Smooth muscle cell (in vitro differentiated cells): ENCODE measurements around the gene BCL2. TPM values are rescaled to one million over a fixed set of nuclear protein-coding genes. Genes with fewer than 3 reads are reported as not detected.

Source experiments
- DNase-seq: peaks from one replicate; lab custom pipeline; 2025; ENCODE audit not compliant: unreplicated experiment; lab: John Stamatoyannopoulos, UW
- H2AFZ ChIP-seq: fragments of 200-600 bp; sonication (generic); 2 replicates; pipeline ENCODE4 v1.6.0; 2016; ENCODE audit warnings: antibody characterized with exemption, low read depth, mild to moderate bottlenecking
- H3F3A ChIP-seq: fragments of 200-600 bp; sonication (generic); 2 replicates; pipeline ENCODE4 v1.6.0; 2017; ENCODE audit warnings: antibody characterized with exemption, low read depth
- H3K27ac ChIP-seq: fragments of 200-600 bp; sonication (generic); 2 replicates; pipeline ENCODE4 v1.5.1; 2016; ENCODE audit warnings: low read depth, mild to moderate bottlenecking
- H3K27me3 ChIP-seq: fragments of 200-600 bp; sonication (generic); 2 replicates; pipeline ENCODE4 v1.6.1; 2016; ENCODE audit warnings: low read depth, mild to moderate bottlenecking
- H3K36me3 ChIP-seq: fragments of 200-600 bp; sonication (generic); 2 replicates; pipeline ENCODE4 v1.5.1; 2016; ENCODE audit warnings: low read depth
- H3K4me1 ChIP-seq: fragments of 200-600 bp; sonication (generic); 2 replicates; pipeline ENCODE4 v1.5.1; 2016; ENCODE audit warnings: low read depth
- H3K4me2 ChIP-seq: fragments of 200-600 bp; sonication (generic); 2 replicates; pipeline ENCODE4 v1.6.0; 2016; ENCODE audit warnings: mild to moderate bottlenecking
- H3K4me3 ChIP-seq: fragments of 200-600 bp; sonication (generic); 2 replicates; pipeline ENCODE4 v1.5.1; 2016; ENCODE audit warnings: mild to moderate bottlenecking
- H3K79me2 ChIP-seq: fragments of 200-600 bp; sonication (generic); 2 replicates; pipeline ENCODE4 v1.6.0; 2016; ENCODE audit warnings: low read depth, mild to moderate bottlenecking
- H3K9ac ChIP-seq: fragments of 200-600 bp; sonication (generic); 2 replicates; pipeline ENCODE4 v1.6.0; 2016; ENCODE audit warnings: low read depth
- H3K9me3 ChIP-seq: fragments of 200-600 bp; sonication (generic); replicated peaks from 2 replicates; pipeline ENCODE4 v1.5.1; 2016; ENCODE audit warnings: low read depth
- H4K20me1 ChIP-seq: fragments of 200-600 bp; sonication (generic); 2 replicates; pipeline ENCODE4 v1.6.0; 2016; ENCODE audit warnings: low read depth
- WGBS: methylation state at CpG from one replicate; pipeline ENCODE4 v1.1.7; 2016; ENCODE audit warnings: low lambda C conversion rate; 5-methylcytosine and 5-hydroxymethylcytosine counted together
- polyA plus RNA-seq: library from polyadenylated mRNA; unstranded; fragments of >200 nt; fragmentation: Nextera tagmentation; extraction: Ambion mirVana; gene quantifications from 2 replicates; pipeline ENCODE4 v1.2.1, GENCODE V29; 2016
- total RNA-seq: library from RNA; depleted of rRNA; stranded (reverse); fragments of >200 nt; gene quantifications from 2 replicates; pipeline ENCODE4 v1.2.3, GENCODE V29; 2014
- TF ChIP-seq, protein P1 (sequence below): fragments of 200-600 bp; sonication (generic); IDR thresholded peaks from 2 replicates; pipeline ENCODE4 v1.5.1; 2017; ENCODE audit warnings: borderline replicate concordance, mild to moderate bottlenecking, antibody characterized with exemption; ENCODE audit not compliant: insufficient read depth, poor library complexity, severe bottlenecking

The BCL2 gene
- total and polyA plus RNA-seq, 2 experiments from 2014 or later, result 0.85 TPM; not detected in 1

DNA sequence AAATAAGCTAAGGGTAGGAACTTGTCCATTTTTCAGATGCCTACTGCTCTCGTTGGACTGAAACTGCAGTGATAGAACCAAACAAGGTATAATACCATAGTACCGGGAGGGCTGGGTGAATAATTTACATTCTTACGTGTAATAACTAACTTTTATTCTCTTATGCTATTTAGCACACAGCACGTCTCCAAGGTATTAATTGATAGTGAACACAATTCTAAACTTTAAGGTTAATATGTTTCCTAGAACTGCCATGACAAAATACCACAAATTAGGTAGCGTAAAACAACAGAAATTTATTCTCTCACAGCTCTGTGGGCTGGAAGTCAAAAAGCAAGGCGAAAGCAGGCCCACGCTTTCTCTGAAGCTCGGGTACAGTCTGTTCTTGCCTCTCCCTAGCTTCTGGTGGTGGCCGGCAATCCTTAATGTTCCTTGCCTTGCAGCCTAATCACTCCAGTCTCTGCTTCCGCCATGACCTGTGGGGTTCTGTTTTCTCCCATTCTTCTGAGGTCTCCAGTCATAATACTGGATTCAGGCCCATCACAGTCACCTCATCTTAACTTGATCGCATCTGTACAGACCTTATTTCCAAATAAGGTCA, 5.6 kb upstream of the BCL2 start:
- no peak overlapping the region for H2AFZ ChIP-seq
- H3K27me3 ChIP-seq, result no peaks in the 10 kb centered on the region
- H4K20me1 ChIP-seq, result no peaks in the 10 kb centered on the region
- H3K4me1 ChIP-seq, result no peaks in the 10 kb centered on the region
- H3K27ac ChIP-seq, result no peak overlapping the region
- H3K9me3 ChIP-seq, result no peaks in the 10 kb centered on the region
- no peaks in the 10 kb centered on the region for H3K36me3 ChIP-seq
- TF ChIP-seq, protein P1, sequence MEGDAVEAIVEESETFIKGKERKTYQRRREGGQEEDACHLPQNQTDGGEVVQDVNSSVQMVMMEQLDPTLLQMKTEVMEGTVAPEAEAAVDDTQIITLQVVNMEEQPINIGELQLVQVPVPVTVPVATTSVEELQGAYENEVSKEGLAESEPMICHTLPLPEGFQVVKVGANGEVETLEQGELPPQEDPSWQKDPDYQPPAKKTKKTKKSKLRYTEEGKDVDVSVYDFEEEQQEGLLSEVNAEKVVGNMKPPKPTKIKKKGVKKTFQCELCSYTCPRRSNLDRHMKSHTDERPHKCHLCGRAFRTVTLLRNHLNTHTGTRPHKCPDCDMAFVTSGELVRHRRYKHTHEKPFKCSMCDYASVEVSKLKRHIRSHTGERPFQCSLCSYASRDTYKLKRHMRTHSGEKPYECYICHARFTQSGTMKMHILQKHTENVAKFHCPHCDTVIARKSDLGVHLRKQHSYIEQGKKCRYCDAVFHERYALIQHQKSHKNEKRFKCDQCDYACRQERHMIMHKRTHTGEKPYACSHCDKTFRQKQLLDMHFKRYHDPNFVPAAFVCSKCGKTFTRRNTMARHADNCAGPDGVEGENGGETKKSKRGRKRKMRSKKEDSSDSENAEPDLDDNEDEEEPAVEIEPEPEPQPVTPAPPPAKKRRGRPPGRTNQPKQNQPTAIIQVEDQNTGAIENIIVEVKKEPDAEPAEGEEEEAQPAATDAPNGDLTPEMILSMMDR, result no peak
- WGBS, result 95% methylated on average over 11 of the region's 11 CpGs
- no peak overlapping the region for H3K4me2 ChIP-seq
- no peaks in the 10 kb centered on the region for H3K79me2 ChIP-seq
- no peak overlapping the region for H3K4me3 ChIP-seq
- no peak overlapping the region for H3K9ac ChIP-seq
- H3F3A ChIP-seq, result peaks cover 5% of the 10 kb centered on the region
- DNase-seq, result no peak

GRCh38 chr18:63322908-63323634, 3.5 kb upstream of the BCL2 start:
- no peak overlapping the region for H3K27ac ChIP-seq
- H3F3A ChIP-seq, result peaks cover 5% of the 10 kb centered on the region
- H3K4me3 ChIP-seq, result no peak overlapping the region
- H3K79me2 ChIP-seq, result no peaks in the 10 kb centered on the region
- H4K20me1 ChIP-seq, result no peaks in the 10 kb centered on the region
- H3K36me3 ChIP-seq, result no peaks in the 10 kb centered on the region
- H3K4me2 ChIP-seq, result no peak overlapping the region
- 23% methylated on average over 8 of the region's 8 CpGs for WGBS
- H3K4me1 ChIP-seq, result peaks cover 13% of the 10 kb centered on the region
- H3K9me3 ChIP-seq, result no peaks in the 10 kb centered on the region
- no peak for DNase-seq
- TF ChIP-seq, protein P1, result peak; percentile 75
- H3K9ac ChIP-seq, result no peak overlapping the region
- H3K27me3 ChIP-seq, result peaks cover 14% of the 10 kb centered on the region
- no peak overlapping the region for H2AFZ ChIP-seq

- Histone ChIP-seq H4K20me1 (no peaks in the 10 kb centered on the region), H3K9ac (no peak overlapping the region), H3K4me3 (no peak overlapping the region), H3K27me3 (peaks cover 23% of the 10 kb centered on the region), H2AFZ (no peak overlapping the region), H3K79me2 (no peaks in the 10 kb centered on the region), H3K9me3 (no peaks in the 10 kb centered on the region), H3K4me1 (peaks cover 13% of the 10 kb centered on the region), H3K4me2 (no peak overlapping the region), H3K27ac (no peak overlapping the region), H3F3A (peaks cover 5% of the 10 kb centered on the region), H3K36me3 (no peaks in the 10 kb centered on the region)
- DNase-seq, result no peak
- WGBS, result 94% methylated on average over 4 of the region's 4 CpGs
- TF ChIP-seq, protein P1, result no peak
Measured at GRCh38 chr18:63322206-63322605, 2.6 kb upstream of the BCL2 start.

GRCh38 chr18:63321291-63321690, 1.7 kb upstream of the BCL2 start:
- TF ChIP-seq, protein P1, result no peak
- Histone ChIP-seq H2AFZ (no peak overlapping the region), H3K79me2 (no peaks in the 10 kb centered on the region), H3K9ac (no peak overlapping the region), H4K20me1 (no peaks in the 10 kb centered on the region), H3K4me3 (peak overlapping the region; percentile 77), H3K36me3 (no peaks in the 10 kb centered on the region), H3K4me1 (peaks cover 13% of the 10 kb centered on the region), H3K27ac (no peak overlapping the region), H3K27me3 (peaks cover 32% of the 10 kb centered on the region), H3K9me3 (no peaks in the 10 kb centered on the region), H3K4me2 (peak overlapping the region; percentile 81), H3F3A (peaks cover 5% of the 10 kb centered on the region)
- WGBS, result 81% methylated on average over 9 of the region's 9 CpGs
- no peak for DNase-seq
